Body of pancreas (tissue), 4 donors: ENCODE measurements around the gene DMRT1. TPM values are rescaled to one million over a fixed set of nuclear protein-coding genes. Genes with fewer than 3 reads are reported as not detected.
A peak's percentile ranks its signal among the peaks of the same experiment; 100 is the strongest.

Source experiments
- ATAC-seq: fragments of 150-250 bp; one replicate; pipeline ENCODE4 v1.9.1; 2016
- DNase-seq, 4 donors: peaks; one replicate each; pipeline ENCODE4 v3.0.0-alpha.2; 2019
- H3K27ac ChIP-seq, 4 donors: fragments of 200-600 bp; sonication (generic); 1 replicate in 3 of 4; 2 replicates in 1 of 4; pipeline versions ENCODE4 v1.5.1 to v1.6.1; 2016 to 2019; ENCODE audit warnings: mild to moderate bottlenecking in 1 of 4, mixed read lengths in 1 of 4, moderate library complexity in 1 of 4
- H3K27me3 ChIP-seq, 2 donors: fragments of 200-600 bp; sonication (generic); one replicate each; pipeline ENCODE4 v1.6.0; 2016; ENCODE audit warnings: mild to moderate bottlenecking in 1 of 2
- H3K36me3 ChIP-seq, 2 donors: fragments of 200-600 bp; sonication (generic); replicated peaks in 1 of 2; 2 replicates each; pipeline ENCODE4 v1.5.1; 2016; ENCODE audit warnings: low read depth in 2 of 2; ENCODE audit not compliant: insufficient read depth in 1 of 2
- H3K4me1 ChIP-seq: fragments of 200-600 bp; sonication (generic); one replicate; pipeline ENCODE4 v1.6.0; 2016
- H3K4me3 ChIP-seq, 2 donors: fragments of 200-600 bp; sonication (generic); 1 replicate in 1 of 2; 2 replicates in 1 of 2; pipeline ENCODE4 v1.5.1; 2016 to 2019
- H3K9me3 ChIP-seq, 3 donors: fragments of 200-600 bp; sonication (generic); 1 replicate in 2 of 3; 2 replicates in 1 of 3; pipeline ENCODE4 v1.5.1; 2016
- POLR2A ChIP-seq, 3 donors: fragments of 450-650 bp; IDR thresholded peaks; one replicate each; pipeline ENCODE4 v1.6.1; 2016; ENCODE audit warnings: antibody characterized with exemption in 3 of 3, mild to moderate bottlenecking in 2 of 3
- WGBS, 2 donors: methylation state at CpG; one replicate each; pipeline ENCODE4 v1.1.5; 2017; 5-methylcytosine and 5-hydroxymethylcytosine counted together
- intact Hi-C: fragments of 100-400 bp; cut with DNase I; formaldehyde crosslinking; loops from one replicate; pipeline ENCODE4 v1.15.1; 2023
- total RNA-seq, 2 donors: library from RNA; depleted of rRNA; stranded (reverse); fragments of >200 nt; gene quantifications; one replicate each; pipeline ENCODE4 v1.1.0, GENCODE V29; 2016
- TF ChIP-seq, protein P1 (sequence below), 7 experiments: fragments of 450-650 bp in 4 of 7; fragments of 200-600 bp in 3 of 7; sonication (generic) in 3 of 7; IDR thresholded peaks; one replicate each; pipeline ENCODE4 v1.5.1; 2016 to 2019; ENCODE audit warnings: antibody characterized with exemption in 7 of 7

The DMRT1 gene
- total RNA-seq, 2 donors from 2014 or later: not detected

DNA sequence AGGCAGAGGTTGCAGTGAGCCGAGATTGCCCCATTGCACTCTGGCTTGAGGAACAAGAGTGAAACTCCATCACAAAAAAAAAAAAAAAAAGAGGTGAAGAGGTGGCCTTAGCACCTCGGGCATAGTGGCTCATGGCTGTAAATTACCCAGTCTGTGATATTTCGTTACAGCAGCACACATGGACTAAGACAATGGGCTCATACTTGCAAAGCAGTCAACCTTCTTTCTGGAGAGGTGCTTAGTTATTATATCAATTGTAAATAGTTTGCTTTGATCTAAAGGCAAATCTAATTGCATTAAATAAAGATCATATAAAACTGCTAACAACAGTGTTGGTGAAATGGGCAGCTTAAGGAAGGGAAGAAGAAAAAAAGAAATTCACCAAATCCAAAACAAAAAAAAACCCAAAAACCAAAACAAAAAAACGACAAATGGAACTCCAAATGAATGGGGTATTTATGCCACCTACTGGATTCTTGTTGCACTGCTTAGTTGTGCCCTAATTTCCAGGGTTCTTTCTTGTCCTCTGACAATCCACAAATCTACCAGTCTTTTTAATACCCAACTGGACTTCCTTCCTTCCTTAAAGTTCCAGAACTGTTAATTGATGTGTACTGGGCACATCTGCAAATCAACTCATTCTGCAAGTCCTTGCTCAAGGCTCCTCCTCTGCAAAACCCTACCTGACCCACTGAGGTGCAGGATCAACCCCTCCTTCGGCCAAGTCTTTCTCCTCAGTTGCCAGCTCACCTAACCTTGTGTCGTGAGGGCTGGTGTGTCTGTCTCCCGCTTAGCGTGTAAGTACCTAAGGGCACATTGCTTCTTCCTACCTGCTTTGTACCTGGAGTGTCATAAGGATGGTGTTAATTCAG, 35.0 kb upstream of the DMRT1 start:
- H3K4me1 ChIP-seq: no peaks in the 10 kb centered on the region
- TF ChIP-seq POLR2A (IDR thresholded peaks at IDR 0.05): no peak
- TF ChIP-seq, protein P1, sequence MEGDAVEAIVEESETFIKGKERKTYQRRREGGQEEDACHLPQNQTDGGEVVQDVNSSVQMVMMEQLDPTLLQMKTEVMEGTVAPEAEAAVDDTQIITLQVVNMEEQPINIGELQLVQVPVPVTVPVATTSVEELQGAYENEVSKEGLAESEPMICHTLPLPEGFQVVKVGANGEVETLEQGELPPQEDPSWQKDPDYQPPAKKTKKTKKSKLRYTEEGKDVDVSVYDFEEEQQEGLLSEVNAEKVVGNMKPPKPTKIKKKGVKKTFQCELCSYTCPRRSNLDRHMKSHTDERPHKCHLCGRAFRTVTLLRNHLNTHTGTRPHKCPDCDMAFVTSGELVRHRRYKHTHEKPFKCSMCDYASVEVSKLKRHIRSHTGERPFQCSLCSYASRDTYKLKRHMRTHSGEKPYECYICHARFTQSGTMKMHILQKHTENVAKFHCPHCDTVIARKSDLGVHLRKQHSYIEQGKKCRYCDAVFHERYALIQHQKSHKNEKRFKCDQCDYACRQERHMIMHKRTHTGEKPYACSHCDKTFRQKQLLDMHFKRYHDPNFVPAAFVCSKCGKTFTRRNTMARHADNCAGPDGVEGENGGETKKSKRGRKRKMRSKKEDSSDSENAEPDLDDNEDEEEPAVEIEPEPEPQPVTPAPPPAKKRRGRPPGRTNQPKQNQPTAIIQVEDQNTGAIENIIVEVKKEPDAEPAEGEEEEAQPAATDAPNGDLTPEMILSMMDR (IDR thresholded peaks at IDR 0.05): peak; percentile 22 to 92 (median 72)
- H3K27me3 ChIP-seq: no peaks in the 10 kb centered on the region
- no peak overlapping the region for H3K27ac ChIP-seq
- no peaks in the 10 kb centered on the region for H3K36me3 ChIP-seq
- no peak overlapping the region for H3K4me3 ChIP-seq
- no peaks in the 10 kb centered on the region for H3K9me3 ChIP-seq
- ATAC-seq: no peak
- intact Hi-C loops: loop anchor here (10.0 kb wide), 1 partner anchor 442 kb away; no protein-coding TSS in a partner anchor
- 38% methylated on average over 8 of the region's 8 CpGs for WGBS, 2 donors
- peak in 1 of 4 donors; percentile 7 for DNase-seq

- 49 to 62% methylated on average over 4 to 6 of the region's 6 CpGs for WGBS, 2 donors
- DNase-seq (peak in 2 of 4 donors; percentile 6 to 15), ATAC-seq (no peak)
- H3K27ac ChIP-seq: no peak overlapping the region
- H3K4me3 ChIP-seq: no peak overlapping the region
- TF ChIP-seq, protein P1 (IDR thresholded peaks at IDR 0.05): no peak
- TF ChIP-seq POLR2A (IDR thresholded peaks at IDR 0.05): no peak
- H3K4me1 ChIP-seq: no peaks in the 10 kb centered on the region
- H3K27me3 ChIP-seq: no peaks in the 10 kb centered on the region
- H3K9me3 ChIP-seq: no peaks in the 10 kb centered on the region
- intact Hi-C loops: no loop called here
- H3K36me3 ChIP-seq: no peaks in the 10 kb centered on the region
Measured at GRCh38 chr9:811106-811531, 30.4 kb upstream of the DMRT1 start.

GRCh38 chr9:818958-819357, 22.5 kb upstream of the DMRT1 start:
- intact Hi-C loops: no loop called here
- ATAC-seq: no peak
- H3K4me3 ChIP-seq: no peak overlapping the region
- H3K27me3 ChIP-seq: no peaks in the 10 kb centered on the region
- no peaks in the 10 kb centered on the region for H3K4me1 ChIP-seq
- WGBS, 2 donors: 37 to 50% methylated on average over 3 of the region's 3 CpGs
- H3K9me3 ChIP-seq: no peaks in the 10 kb centered on the region
- peak in 1 of 4 donors; percentile 10 for DNase-seq
- TF ChIP-seq, protein P1 (IDR thresholded peaks at IDR 0.05): no peak
- TF ChIP-seq POLR2A (IDR thresholded peaks at IDR 0.05): no peak
- no peak overlapping the region for H3K27ac ChIP-seq
- no peaks in the 10 kb centered on the region for H3K36me3 ChIP-seq

- WGBS, 2 donors: 70 to 76% methylated on average over 24 to 25 of the region's 26 CpGs
- TF ChIP-seq POLR2A (IDR thresholded peaks at IDR 0.05): no peak
- TF ChIP-seq, protein P1 (IDR thresholded peaks at IDR 0.05): no peak
- Histone ChIP-seq H3K36me3 (no peaks in the 10 kb centered on the region), H3K9me3 (no peaks in the 10 kb centered on the region), H3K27me3 (no peaks in the 10 kb centered on the region), H3K27ac (no peak overlapping the region), H3K4me3 (no peak overlapping the region), H3K4me1 (no peaks in the 10 kb centered on the region)
- ATAC-seq (no peak), DNase-seq (no peak)
- intact Hi-C loops: no loop called here
Measured at GRCh38 chr9:826500-827280, 14.8 kb upstream of the DMRT1 start.
